ENCODE data around the gene RNF167. TPM values are rescaled to one million over a fixed set of nuclear protein-coding genes. Genes with fewer than 3 reads are reported as not detected.

Gene RNF167
- total and polyA plus RNA-seq, 2 of the 4 experiments (the other 2 are of a cell fraction) = 13.1 to 79.5 TPM

DNA sequence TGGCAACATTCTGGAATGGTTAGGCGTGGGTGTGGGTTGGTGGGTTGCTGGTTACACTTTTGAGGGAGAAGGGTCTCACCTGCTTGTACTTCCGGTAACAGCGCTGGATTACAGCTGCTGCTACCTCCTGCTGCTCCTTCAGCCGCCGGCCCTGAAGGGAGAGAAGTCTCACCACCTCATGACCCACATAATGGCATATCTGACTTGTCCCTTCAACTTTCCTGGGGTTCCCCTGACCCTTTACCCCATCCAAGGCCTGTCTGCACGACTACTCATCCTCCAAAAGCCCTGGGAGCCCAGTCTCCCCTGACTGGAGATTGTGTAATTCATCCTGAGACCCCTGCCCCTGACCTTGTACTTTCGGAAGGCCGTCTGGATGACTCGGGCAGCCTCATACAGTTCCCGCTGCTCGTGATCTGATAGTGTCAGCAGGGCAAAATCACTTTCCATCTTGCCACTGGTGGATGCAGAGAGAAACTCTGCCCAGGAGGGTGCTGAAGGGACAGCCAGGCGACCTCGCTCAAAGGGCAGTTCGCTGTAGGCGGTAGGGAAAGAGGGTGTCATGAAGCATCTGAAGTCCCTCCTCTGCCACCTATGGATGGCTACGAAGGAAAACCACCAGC, 29.6 kb downstream of the RNF167 start:
- Histone ChIP-seq H3K4me1 (ENCODE audit: control insufficient read depth, insufficient read depth, low read length) (peaks cover 14% of the 10 kb centered on the region), H3K56ac (ENCODE audit: extremely low read depth, insufficient read depth, low read length) (peak overlapping the region; percentile 99; the same call in 1 of the 2 replicates), H3K9me3 (ENCODE audit: control insufficient read depth, insufficient read depth, low read length) (no peaks in the 10 kb centered on the region), H3K18ac (ENCODE audit: low read depth, low read length) (peak overlapping the region; percentile 0), H2BK5ac (ENCODE audit: low read depth, low read length, poor library complexity, severe bottlenecking) (peak overlapping the region; percentile 94), H3K23ac (ENCODE audit: low read depth, low read length) (peak overlapping the region; percentile 88), H2BK20ac (ENCODE audit: low read depth, low read length) (peak overlapping the region; percentile 71), H4K91ac (ENCODE audit: insufficient read depth, low read depth, low read length) (peak overlapping the region; percentile 99), H3K36me3 (ENCODE audit: control insufficient read depth, insufficient read depth, low read length) (peaks cover 31% of the 10 kb centered on the region), H2AFZ (replicated peaks; ENCODE audit: low read length, poor library complexity) (peak overlapping the region; percentile 91), H3K4me2 (ENCODE audit: low read depth, low read length) (peak overlapping the region; percentile 54), H4K20me1 (ENCODE audit: insufficient read depth, low read length) (peaks cover 3% of the 10 kb centered on the region; the same call in 1 of the 2 replicates), H3K9me1 (ENCODE audit: insufficient read depth, low read length) (peaks cover 23% of the 10 kb centered on the region), H3K79me1 (ENCODE audit: low read depth in 1 of 2, low read length in 2 of 2) (peaks cover 18 to 70% of the 10 kb centered on the region in 2 experiments), H2BK15ac (ENCODE audit: low read depth, low read length) (peak overlapping the region; percentile 10; the same call in 2 of the 3 replicates), H2BK120ac (ENCODE audit: low read depth, low read length) (peak overlapping the region; percentile 85), H2AK9ac (replicated peaks; ENCODE audit: low read depth, low read length, poor library complexity) (peak overlapping the region; percentile 100), H3K27ac (ENCODE audit: insufficient read depth, low read length) (peak overlapping the region; percentile 79), H3K14ac (replicated peaks; ENCODE audit: low read depth, low read length) (peak overlapping the region; percentile 83), H3K27me3 (ENCODE audit: control insufficient read depth, insufficient read depth, low read length) (no peaks in the 10 kb centered on the region), H2AK5ac (ENCODE audit: low read depth, low read length) (peak overlapping the region; percentile 100), H3K9ac (ENCODE audit: low read depth, low read length) (peak overlapping the region; percentile 99), H3K4me3 (ENCODE audit: insufficient read depth, low read depth, low read length) (peak overlapping the region; percentile 39), H4K5ac (ENCODE audit: low read depth, low read length) (peak overlapping the region; percentile 5; the same call in 1 of the 2 replicates), H3K4ac (ENCODE audit: low read depth, low read length) (peak overlapping the region; percentile 100), H4K8ac (ENCODE audit: low read depth in 2 of 2, low read length in 2 of 2) (peak overlapping the region; percentile 96 to 97; a peak in 3 of 4 replicates)
- in situ Hi-C loops (cut with MboI; ENCODE audit: low sequenced_read_pairs) = no loop called here
- ChIA-PET CTCF (no interaction called here), POLR2A (ENCODE audit: unreplicated experiment) (interaction anchor here (1.4 kb wide), 1 partner anchor 9 kb away, joined by 4 read pairs; no protein-coding TSS in a partner anchor)
- intact Hi-C loops (cut with micrococcal nuclease) = loop anchor here (5.0 kb wide), 1 partner anchor 62 kb away; no protein-coding TSS in a partner anchor
- WGBS, 2 experiments (ENCODE audit: extremely low coverage in 2 of 2, insufficient read length in 1 of 2) = 63% methylated on average over 6 of the region's 16 CpGs; no CpG with 5 or more reads in 1 of the 2 experiments
- no TSS peak for BruUV-seq (replicated peaks)
- DNase-seq (peak; percentile 55), ATAC-seq (ENCODE audit: low read depth) (no peak)
- TF ChIP-seq RAD21 (IDR thresholded peaks at IDR 0.05; ENCODE audit: low read length) = no peak
- TF ChIP-seq, protein P1, sequence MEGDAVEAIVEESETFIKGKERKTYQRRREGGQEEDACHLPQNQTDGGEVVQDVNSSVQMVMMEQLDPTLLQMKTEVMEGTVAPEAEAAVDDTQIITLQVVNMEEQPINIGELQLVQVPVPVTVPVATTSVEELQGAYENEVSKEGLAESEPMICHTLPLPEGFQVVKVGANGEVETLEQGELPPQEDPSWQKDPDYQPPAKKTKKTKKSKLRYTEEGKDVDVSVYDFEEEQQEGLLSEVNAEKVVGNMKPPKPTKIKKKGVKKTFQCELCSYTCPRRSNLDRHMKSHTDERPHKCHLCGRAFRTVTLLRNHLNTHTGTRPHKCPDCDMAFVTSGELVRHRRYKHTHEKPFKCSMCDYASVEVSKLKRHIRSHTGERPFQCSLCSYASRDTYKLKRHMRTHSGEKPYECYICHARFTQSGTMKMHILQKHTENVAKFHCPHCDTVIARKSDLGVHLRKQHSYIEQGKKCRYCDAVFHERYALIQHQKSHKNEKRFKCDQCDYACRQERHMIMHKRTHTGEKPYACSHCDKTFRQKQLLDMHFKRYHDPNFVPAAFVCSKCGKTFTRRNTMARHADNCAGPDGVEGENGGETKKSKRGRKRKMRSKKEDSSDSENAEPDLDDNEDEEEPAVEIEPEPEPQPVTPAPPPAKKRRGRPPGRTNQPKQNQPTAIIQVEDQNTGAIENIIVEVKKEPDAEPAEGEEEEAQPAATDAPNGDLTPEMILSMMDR (conservative IDR thresholded peaks at IDR 0.05; ENCODE audit: low read depth, low read length) = no peak
- TF ChIP-seq RCOR1 (IDR thresholded peaks at IDR 0.05; ENCODE audit: insufficient replicate concordance, low read length) = no peak
- peak; percentile 62 for TF ChIP-seq CEBPB (IDR thresholded peaks at IDR 0.05; ENCODE audit: low read depth, low read length)
- TF ChIP-seq BHLHE40 (IDR thresholded peaks at IDR 0.05; ENCODE audit: low read depth, low read length) = peak; percentile 50
- no peak for TF ChIP-seq SMC3 (IDR thresholded peaks at IDR 0.05; ENCODE audit: low read depth, low read length)
- dilution Hi-C loops (cut with HindIII; ENCODE audit: low sequenced_read_pairs, unreplicated experiment) = no loop called here
